ENCODE data around the gene ABR.

- no peak for TF ChIP-seq CTCF (IDR thresholded peaks at IDR 0.05; ENCODE audit: low read depth, low read length)
- TF ChIP-seq POLR2A (IDR thresholded peaks at IDR 0.05; ENCODE audit: extremely low read depth, insufficient read length) = no peak
- no peak for TF ChIP-seq MYC (IDR thresholded peaks at IDR 0.05; ENCODE audit: low read depth, low read length)
Measured at GRCh38 chr17:1206026-1206777, 26.4 kb upstream of the ABR start.

Data from NB4 (cell line).